H9 (cell line): ENCODE results near the gene FBRSL1. TPM values are rescaled to one million over a fixed set of nuclear protein-coding genes. Genes with fewer than 3 reads are reported as not detected.

Experiments used
- DNase-seq: peaks from one replicate; pipeline ENCODE4 v3.0.0-alpha.2; 2017
- H2AFZ ChIP-seq: one replicate; pipeline ENCODE4 v1.6.1; 2013; ENCODE audit warnings: mild to moderate bottlenecking, low read length, control low read depth, moderate library complexity
- H2AK5ac ChIP-seq: 2 replicates; pipeline ENCODE4 v1.6.1; 2013; ENCODE audit warnings: low read length, control low read depth, mixed read lengths; ENCODE audit not compliant: insufficient read length
- H2BK120ac ChIP-seq: one replicate; pipeline ENCODE4 v1.6.1; 2013; ENCODE audit warnings: low read depth, mild to moderate bottlenecking, low read length, control low read depth, inconsistent platforms; ENCODE audit not compliant: poor library complexity, severe bottlenecking
- H2BK12ac ChIP-seq: 2 replicates; pipeline ENCODE4 v1.6.1; 2013; ENCODE audit warnings: low read length, control low read depth, mixed read lengths, low read depth; ENCODE audit not compliant: insufficient read length
- H2BK15ac ChIP-seq: 2 replicates; pipeline ENCODE4 v1.6.1; 2013; ENCODE audit warnings: low read depth, low read length, control low read depth
- H2BK20ac ChIP-seq: one replicate; pipeline ENCODE4 v1.6.1; 2013; ENCODE audit warnings: low read depth, mild to moderate bottlenecking, low read length, control low read depth, inconsistent platforms; ENCODE audit not compliant: poor library complexity, severe bottlenecking
- H2BK5ac ChIP-seq: 2 replicates; pipeline ENCODE4 v1.6.1; 2013; ENCODE audit warnings: low read length, control low read depth, mixed read lengths; ENCODE audit not compliant: insufficient read length
- H3K14ac ChIP-seq: 2 replicates; pipeline ENCODE4 v1.6.1; 2013; ENCODE audit warnings: low read length, control low read depth; ENCODE audit not compliant: insufficient read depth
- H3K18ac ChIP-seq: 2 replicates; pipeline ENCODE4 v1.6.1; 2013; ENCODE audit warnings: low read depth, mild to moderate bottlenecking, mixed read lengths, low read length, control low read depth; ENCODE audit not compliant: insufficient read length
- H3K23ac ChIP-seq: 2 replicates; pipeline ENCODE4 v1.6.1; 2013; ENCODE audit warnings: low read length, control low read depth, mixed read lengths, low read depth; ENCODE audit not compliant: insufficient read length
- H3K23me2 ChIP-seq: 2 replicates; pipeline ENCODE4 v1.6.1; 2013; ENCODE audit warnings: low read depth, mild to moderate bottlenecking, mixed read lengths, low read length, control low read depth; ENCODE audit not compliant: insufficient read length, poor library complexity, severe bottlenecking
- H3K27ac ChIP-seq: 2 replicates; pipeline ENCODE4 v1.5.1; 2013; ENCODE audit warnings: low read length, control low read depth, mixed read lengths, low read depth; ENCODE audit not compliant: insufficient read length
- H3K27me3 ChIP-seq: 2 replicates; pipeline ENCODE4 v1.6.1; 2013; ENCODE audit warnings: low read length, control low read depth, inconsistent platforms; ENCODE audit not compliant: insufficient read depth
- H3K4ac ChIP-seq: 2 replicates; pipeline ENCODE4 v1.6.1; 2013; ENCODE audit warnings: low read depth, mild to moderate bottlenecking, control low read depth, inconsistent platforms, low read length, moderate library complexity
- H3K4me1 ChIP-seq: 2 replicates; pipeline ENCODE4 v1.6.1; 2013; ENCODE audit warnings: low read length, control low read depth, inconsistent platforms; ENCODE audit not compliant: insufficient read depth
- H3K4me2 ChIP-seq: 2 replicates; pipeline ENCODE4 v1.6.1; 2013; ENCODE audit warnings: low read length, control low read depth, mixed read lengths; ENCODE audit not compliant: insufficient read length, insufficient read depth
- H3K56ac ChIP-seq: 2 replicates; pipeline ENCODE4 v1.6.1; 2013; ENCODE audit warnings: low read depth, mild to moderate bottlenecking, mixed read lengths, low read length, control low read depth; ENCODE audit not compliant: insufficient read length
- H3K79me1 ChIP-seq: 2 replicates; pipeline ENCODE4 v1.6.1; 2013; ENCODE audit warnings: low read depth, mild to moderate bottlenecking, moderate library complexity, low read length, control low read depth, inconsistent platforms; ENCODE audit not compliant: insufficient read depth, poor library complexity, severe bottlenecking
- H3K79me2 ChIP-seq: 2 replicates; pipeline ENCODE4 v1.6.1; 2013; ENCODE audit warnings: low read length, control low read depth, inconsistent platforms; ENCODE audit not compliant: insufficient read depth
- H3K9ac ChIP-seq: 2 replicates; pipeline ENCODE4 v1.6.1; 2013; ENCODE audit warnings: low read length, control low read depth, mixed read lengths; ENCODE audit not compliant: insufficient read length; ENCODE audit errors: extremely low read depth
- H3K9me3 ChIP-seq: one replicate; pipeline ENCODE4 v1.6.1; 2013; ENCODE audit warnings: low read depth, low read length, inconsistent platforms; ENCODE audit not compliant: control insufficient read depth
- H3T11ph ChIP-seq: one replicate; pipeline ENCODE4 v1.6.1; 2013; ENCODE audit warnings: mild to moderate bottlenecking, low read length, control low read depth, inconsistent platforms
- H4K20me1 ChIP-seq: one replicate; pipeline ENCODE4 v1.6.1; 2013; ENCODE audit not compliant: control insufficient read depth, insufficient read length, insufficient read depth
- H4K5ac ChIP-seq: 2 replicates; pipeline ENCODE4 v1.6.1; 2013; ENCODE audit warnings: low read depth, mild to moderate bottlenecking, mixed read lengths, low read length, control low read depth; ENCODE audit not compliant: insufficient read length
- H4K8ac ChIP-seq: replicated peaks from 2 replicates; pipeline ENCODE4 v1.6.1; 2013; ENCODE audit warnings: low read length, control low read depth, mixed read lengths, low read depth; ENCODE audit not compliant: insufficient read length
- H4K91ac ChIP-seq: 2 replicates; pipeline ENCODE4 v1.6.1; 2013; ENCODE audit warnings: low read depth, mild to moderate bottlenecking, moderate library complexity, mixed read lengths, low read length, control low read depth; ENCODE audit not compliant: insufficient read length
- H3K27ac Mint-ChIP-seq, 3 experiments: 2 replicates in 2 of 3; 3 replicates in 1 of 3; pipeline ENCODE4 v1.8.0; 2020 to 2021; ENCODE audit warnings: mixed read lengths in 3 of 3, mild to moderate bottlenecking in 1 of 3, moderate library complexity in 1 of 3
- H3K27me3 Mint-ChIP-seq: 2 replicates; pipeline ENCODE4 v1.8.0; 2021; ENCODE audit warnings: low read depth, mild to moderate bottlenecking, moderate library complexity, mixed read lengths
- H3K36me3 Mint-ChIP-seq, 3 experiments: 2 replicates in 2 of 3; 3 replicates in 1 of 3; pipeline ENCODE4 v1.8.0; 2020 to 2021; ENCODE audit warnings: low read depth in 3 of 3, mixed read lengths in 3 of 3; ENCODE audit not compliant: insufficient read depth in 1 of 3
- H3K4me1 Mint-ChIP-seq, 2 experiments: 2 replicates each; pipeline ENCODE4 v1.8.0; 2020; ENCODE audit warnings: mixed read lengths in 2 of 2
- H3K4me3 Mint-ChIP-seq, 2 experiments: 2 replicates in 1 of 2; 3 replicates in 1 of 2; pipeline ENCODE4 v1.8.0; 2020 to 2021; ENCODE audit warnings: mild to moderate bottlenecking in 2 of 2, mixed read lengths in 2 of 2, moderate library complexity in 1 of 2
- H3K9me3 Mint-ChIP-seq, 2 experiments: 2 replicates in 1 of 2; 3 replicates in 1 of 2; pipeline ENCODE4 v1.8.0; 2020; ENCODE audit warnings: mild to moderate bottlenecking in 2 of 2, mixed read lengths in 2 of 2, moderate library complexity in 1 of 2
- WGBS: extraction: QIAGEN DNeasy Blood & Tissue Kit; methylation state at CpG from one replicate; pipeline ENCODE4 v1.1.7; 2013; ENCODE audit warnings: missing lambda C conversion rate, low lambda C conversion rate, mixed read lengths; ENCODE audit not compliant: insufficient read length; ENCODE audit errors: extremely low coverage; 5-methylcytosine and 5-hydroxymethylcytosine counted together
- total RNA-seq: library from RNA; stranded (reverse); gene quantifications from 2 replicates; pipeline ENCODE4 v1.2.1, GENCODE V29; 2021
- TF ChIP-seq, protein P1 (sequence below): fragments of 200-600 bp; sonication (generic); conservative IDR thresholded peaks from 3 replicates; pipeline ENCODE4 v1.8.0; 2021; ENCODE audit warnings: antibody characterized with exemption, mild to moderate bottlenecking

The FBRSL1 gene
- total RNA-seq, 1 experiment from 2014 or later = 90.8 TPM

DNA sequence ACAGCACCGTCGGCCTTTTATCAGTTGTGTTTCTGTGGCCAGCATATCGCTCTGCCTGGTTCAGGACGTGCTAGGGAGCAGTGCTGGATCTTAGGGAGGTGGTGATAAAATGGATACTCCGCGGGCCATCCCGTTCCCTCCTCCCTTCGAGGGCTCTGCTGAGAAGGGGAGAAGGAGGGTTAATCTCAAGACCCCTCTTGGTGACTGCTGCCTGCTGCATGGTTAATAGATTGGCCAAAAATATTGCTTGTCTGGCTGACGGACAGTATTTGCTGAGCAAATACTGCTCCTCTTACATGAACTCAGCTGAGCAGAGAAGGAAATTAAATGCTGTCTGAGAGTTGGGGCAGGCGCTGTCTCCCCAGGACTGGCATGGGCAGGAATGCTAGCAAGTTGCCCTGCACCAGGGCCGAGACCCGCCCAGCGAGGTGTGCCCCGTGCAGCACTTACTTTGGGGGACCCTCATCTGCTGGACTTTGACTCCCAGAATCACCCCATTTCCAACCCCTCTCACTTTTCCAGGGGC, 1.2 kb downstream of the FBRSL1 start:
- no peaks in the 10 kb centered on the region for H3K9me3 Mint-ChIP-seq
- Histone ChIP-seq H4K5ac (no peak overlapping the region), H3K9me3 (no peaks in the 10 kb centered on the region), H2BK12ac (no peak overlapping the region), H4K20me1 (no peaks in the 10 kb centered on the region), H2BK120ac (no peak overlapping the region), H3K79me1 (peaks cover 8% of the 10 kb centered on the region), H3K56ac (no peak overlapping the region), H2BK15ac (no peak overlapping the region), H3K23ac (no peak overlapping the region), H2BK5ac (no peak overlapping the region), H3K4ac (no peak overlapping the region), H4K91ac (no peak overlapping the region), H3K27ac (no peak overlapping the region), H3K18ac (no peak overlapping the region), H3K23me2 (peaks cover 6% of the 10 kb centered on the region), H4K8ac (no peak overlapping the region), H2AFZ (no peak overlapping the region), H3K79me2 (peaks cover 27% of the 10 kb centered on the region; the same call in 1 of the 2 replicates), H3K14ac (peak overlapping the region; percentile 25; the same call in 1 of the 2 replicates), H3K9ac (no peak overlapping the region), H2AK5ac (no peak overlapping the region), H3T11ph (no peak overlapping the region), H3K27me3 (peaks cover 7% of the 10 kb centered on the region; the same call in 1 of the 2 replicates), H3K4me2 (peak overlapping the region; percentile 54), H3K4me1 (no peaks in the 10 kb centered on the region; the same call in 1 of the 2 replicates), H2BK20ac (no peak overlapping the region)
- peaks cover 43% of the 10 kb centered on the region for H3K27me3 Mint-ChIP-seq
- no peak overlapping the region for H3K27ac Mint-ChIP-seq
- H3K4me1 Mint-ChIP-seq = peaks cover 18 to 24% of the 10 kb centered on the region in 2 experiments
- H3K4me3 Mint-ChIP-seq = peak overlapping the region; percentile 78 to 87
- no CpG with 5 or more reads among the region's 14 CpGs for WGBS
- TF ChIP-seq, protein P1, sequence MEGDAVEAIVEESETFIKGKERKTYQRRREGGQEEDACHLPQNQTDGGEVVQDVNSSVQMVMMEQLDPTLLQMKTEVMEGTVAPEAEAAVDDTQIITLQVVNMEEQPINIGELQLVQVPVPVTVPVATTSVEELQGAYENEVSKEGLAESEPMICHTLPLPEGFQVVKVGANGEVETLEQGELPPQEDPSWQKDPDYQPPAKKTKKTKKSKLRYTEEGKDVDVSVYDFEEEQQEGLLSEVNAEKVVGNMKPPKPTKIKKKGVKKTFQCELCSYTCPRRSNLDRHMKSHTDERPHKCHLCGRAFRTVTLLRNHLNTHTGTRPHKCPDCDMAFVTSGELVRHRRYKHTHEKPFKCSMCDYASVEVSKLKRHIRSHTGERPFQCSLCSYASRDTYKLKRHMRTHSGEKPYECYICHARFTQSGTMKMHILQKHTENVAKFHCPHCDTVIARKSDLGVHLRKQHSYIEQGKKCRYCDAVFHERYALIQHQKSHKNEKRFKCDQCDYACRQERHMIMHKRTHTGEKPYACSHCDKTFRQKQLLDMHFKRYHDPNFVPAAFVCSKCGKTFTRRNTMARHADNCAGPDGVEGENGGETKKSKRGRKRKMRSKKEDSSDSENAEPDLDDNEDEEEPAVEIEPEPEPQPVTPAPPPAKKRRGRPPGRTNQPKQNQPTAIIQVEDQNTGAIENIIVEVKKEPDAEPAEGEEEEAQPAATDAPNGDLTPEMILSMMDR = no peak
- DNase-seq = no peak
- peaks cover 3 to 5% (median 5%) of the 10 kb centered on the region in 3 experiments for H3K36me3 Mint-ChIP-seq
